Stimulated activated memory B cell treated with anti-CD40 and anti-IgM and Interleukin-4, amounts not matched to agents 10 μg/mL and 1 μg/mL and 100 μg/mL, for 72 hours (primary cell): ENCODE measurements around the gene LRRC4B.
"Not testable (repeated sequence)": the region's sequence is repeated elsewhere in the genome, so short reads cannot be mapped to it uniquely, and the experiment has no call there.

Experiments used
- ATAC-seq: fragments of 150-1000 bp; cut with Tn5 transposase; 2 replicates; pipeline ENCODE4 v1.10.0; 2021
- H3K27ac Mint-ChIP-seq: one replicate; pipeline ENCODE4 v1.8.0; 2022; ENCODE audit warnings: mild to moderate bottlenecking, mixed read lengths
- H3K27me3 Mint-ChIP-seq: one replicate; pipeline ENCODE4 v1.8.0; 2022; ENCODE audit warnings: mixed read lengths
- H3K36me3 Mint-ChIP-seq: one replicate; pipeline ENCODE4 v1.8.0; 2022; ENCODE audit warnings: mixed read lengths
- H3K4me1 Mint-ChIP-seq: one replicate; pipeline ENCODE4 v1.8.0; 2022; ENCODE audit warnings: mixed read lengths
- H3K4me3 Mint-ChIP-seq: one replicate; pipeline ENCODE4 v1.8.0; 2022; ENCODE audit warnings: mild to moderate bottlenecking, moderate library complexity, mixed read lengths
- H3K9me3 Mint-ChIP-seq: one replicate; pipeline ENCODE4 v1.8.0; 2022; ENCODE audit warnings: mixed read lengths

The LRRC4B gene

GRCh38 chr19:50581795-50582660 lies 13.8 kb upstream of the LRRC4B start:
- not testable (repeated sequence) for H3K27ac Mint-ChIP-seq, H3K4me1 Mint-ChIP-seq, H3K36me3 Mint-ChIP-seq, H3K9me3 Mint-ChIP-seq, ATAC-seq, H3K4me3 Mint-ChIP-seq
- H3K27me3 Mint-ChIP-seq, result peaks cover 30% of the 10 kb centered on the region

DNA sequence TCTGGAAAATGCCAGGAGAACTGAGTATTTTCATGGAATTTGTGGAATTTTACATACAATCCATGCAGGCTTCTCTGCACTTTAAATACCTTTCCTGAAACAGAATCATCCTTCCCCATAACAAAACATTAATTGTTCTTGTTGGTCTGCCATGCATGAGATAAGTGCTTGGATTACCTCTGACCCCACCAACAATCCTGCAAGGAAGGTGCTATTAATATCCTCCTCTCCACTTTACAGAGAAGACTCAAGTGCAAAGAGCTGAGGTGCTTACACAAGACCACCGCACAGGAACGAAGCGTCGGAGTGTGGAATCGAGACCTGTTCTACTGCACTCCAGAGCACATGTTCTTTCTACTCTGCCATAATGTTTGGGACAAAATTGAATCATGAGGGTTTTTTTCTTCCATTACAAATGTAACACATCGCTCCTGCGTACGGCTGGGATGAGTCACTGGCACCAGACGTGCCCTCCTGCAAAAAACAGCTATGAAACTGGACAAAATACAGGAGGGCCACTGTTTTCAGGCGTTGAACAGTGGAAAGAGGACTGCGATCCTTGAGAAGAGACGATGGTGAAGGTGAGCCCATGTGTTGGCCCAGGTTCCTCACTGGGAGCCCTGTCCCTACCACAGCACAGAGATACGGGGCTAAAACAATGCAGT lies 12.9 kb upstream of the LRRC4B start:
- H3K4me1 Mint-ChIP-seq, result no peaks in the 10 kb centered on the region
- peaks cover 3% of the 10 kb centered on the region for H3K9me3 Mint-ChIP-seq
- H3K36me3 Mint-ChIP-seq, result no peaks in the 10 kb centered on the region
- ATAC-seq, result no peak
- H3K27ac Mint-ChIP-seq, result no peak overlapping the region
- no peak overlapping the region for H3K4me3 Mint-ChIP-seq
- peaks cover 23% of the 10 kb centered on the region for H3K27me3 Mint-ChIP-seq

- H3K4me3 Mint-ChIP-seq, result no peak overlapping the region
- peaks cover 3% of the 10 kb centered on the region for H3K9me3 Mint-ChIP-seq
- peaks cover 21% of the 10 kb centered on the region for H3K27me3 Mint-ChIP-seq
- H3K27ac Mint-ChIP-seq, result no peak overlapping the region
- no peak for ATAC-seq
- H3K36me3 Mint-ChIP-seq, result no peaks in the 10 kb centered on the region
- no peaks in the 10 kb centered on the region for H3K4me1 Mint-ChIP-seq
Observed at GRCh38 chr19:50580240-50580639, 12.0 kb upstream of the LRRC4B start.

- H3K36me3 Mint-ChIP-seq, H3K27ac Mint-ChIP-seq, H3K4me1 Mint-ChIP-seq, ATAC-seq, H3K4me3 Mint-ChIP-seq, H3K9me3 Mint-ChIP-seq: not testable (repeated sequence)
- peaks cover 11% of the 10 kb centered on the region for H3K27me3 Mint-ChIP-seq
Observed at GRCh38 chr19:50576769-50577168, 8.5 kb upstream of the LRRC4B start.

- no peak for ATAC-seq
- H3K27ac Mint-ChIP-seq, result no peak overlapping the region
- no peaks in the 10 kb centered on the region for H3K36me3 Mint-ChIP-seq
- H3K4me3 Mint-ChIP-seq, result no peak overlapping the region
- H3K9me3 Mint-ChIP-seq, result no peaks in the 10 kb centered on the region
- peaks cover 5% of the 10 kb centered on the region for H3K4me1 Mint-ChIP-seq
- peaks cover 13% of the 10 kb centered on the region for H3K27me3 Mint-ChIP-seq
Observed at GRCh38 chr19:50573741-50574461, 5.7 kb upstream of the LRRC4B start.

DNA sequence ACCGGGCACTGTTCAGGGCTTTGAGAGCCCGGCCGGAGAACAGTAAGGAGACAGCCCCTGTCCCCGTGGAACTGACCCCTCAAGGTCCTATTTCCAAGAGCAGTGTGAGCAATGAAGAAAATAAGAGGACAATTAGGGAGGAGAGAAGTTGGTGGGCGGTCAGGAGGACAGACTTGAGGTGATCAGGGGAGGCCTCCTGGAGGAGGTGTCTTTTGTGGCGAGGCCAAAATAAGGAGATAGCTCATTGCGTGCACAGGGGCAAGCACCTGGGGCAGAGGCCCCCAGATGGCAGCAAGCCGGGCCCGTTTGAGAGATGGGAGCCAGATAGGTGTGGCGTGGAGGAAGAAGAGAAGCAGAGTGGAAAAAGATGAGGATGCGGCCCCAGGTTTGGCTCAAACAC lies 2.8 kb upstream of the LRRC4B start:
- Mint-ChIP-seq H3K4me3 (no peak overlapping the region), H3K27ac (no peak overlapping the region), H3K36me3 (no peaks in the 10 kb centered on the region), H3K4me1 (peaks cover 17% of the 10 kb centered on the region), H3K9me3 (no peaks in the 10 kb centered on the region), H3K27me3 (peaks cover 32% of the 10 kb centered on the region)
- no peak for ATAC-seq

DNA sequence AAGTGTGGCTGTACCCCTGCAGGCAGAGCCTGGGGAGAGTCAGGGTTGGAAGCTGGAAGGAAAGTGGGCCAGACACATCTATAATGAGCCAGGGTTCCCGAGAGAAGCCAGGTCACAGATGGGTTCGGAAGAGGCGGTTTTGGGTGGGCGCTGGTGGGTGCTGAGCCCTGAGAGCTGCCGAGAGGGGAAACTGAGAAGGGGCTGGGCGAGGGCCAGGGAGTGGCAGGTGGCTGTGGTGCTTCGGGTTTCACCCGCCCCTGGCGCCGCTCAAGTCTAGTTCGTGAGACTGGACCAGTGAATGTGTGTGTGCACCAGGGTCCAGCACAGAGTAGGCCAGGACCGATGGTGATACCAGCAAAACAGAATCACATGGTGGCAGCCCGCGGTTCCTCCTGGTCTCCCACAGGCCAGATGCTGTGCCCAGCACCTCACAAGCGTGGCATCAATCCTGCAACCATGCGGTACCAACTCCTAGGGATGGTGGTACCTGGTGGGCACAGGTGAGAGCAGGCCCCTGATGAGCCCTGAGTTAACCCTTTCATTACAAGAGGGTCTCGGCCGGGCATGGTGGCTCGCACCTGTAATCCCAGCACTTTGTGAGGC lies 1.8 kb upstream of the LRRC4B start:
- Mint-ChIP-seq H3K27ac (no peak overlapping the region), H3K9me3 (no peaks in the 10 kb centered on the region), H3K36me3 (no peaks in the 10 kb centered on the region), H3K4me3 (no peak overlapping the region), H3K27me3 (peaks cover 42% of the 10 kb centered on the region), H3K4me1 (peaks cover 27% of the 10 kb centered on the region)
- ATAC-seq, result no peak

- no peak overlapping the region for H3K4me3 Mint-ChIP-seq
- H3K27me3 Mint-ChIP-seq, result peaks cover 52% of the 10 kb centered on the region
- no peaks in the 10 kb centered on the region for H3K9me3 Mint-ChIP-seq
- H3K36me3 Mint-ChIP-seq, result no peaks in the 10 kb centered on the region
- H3K27ac Mint-ChIP-seq, result no peak overlapping the region
- ATAC-seq, result no peak
- peaks cover 27% of the 10 kb centered on the region for H3K4me1 Mint-ChIP-seq
Observed at GRCh38 chr19:50568728-50569698, 778 bp upstream of the LRRC4B start.

DNA sequence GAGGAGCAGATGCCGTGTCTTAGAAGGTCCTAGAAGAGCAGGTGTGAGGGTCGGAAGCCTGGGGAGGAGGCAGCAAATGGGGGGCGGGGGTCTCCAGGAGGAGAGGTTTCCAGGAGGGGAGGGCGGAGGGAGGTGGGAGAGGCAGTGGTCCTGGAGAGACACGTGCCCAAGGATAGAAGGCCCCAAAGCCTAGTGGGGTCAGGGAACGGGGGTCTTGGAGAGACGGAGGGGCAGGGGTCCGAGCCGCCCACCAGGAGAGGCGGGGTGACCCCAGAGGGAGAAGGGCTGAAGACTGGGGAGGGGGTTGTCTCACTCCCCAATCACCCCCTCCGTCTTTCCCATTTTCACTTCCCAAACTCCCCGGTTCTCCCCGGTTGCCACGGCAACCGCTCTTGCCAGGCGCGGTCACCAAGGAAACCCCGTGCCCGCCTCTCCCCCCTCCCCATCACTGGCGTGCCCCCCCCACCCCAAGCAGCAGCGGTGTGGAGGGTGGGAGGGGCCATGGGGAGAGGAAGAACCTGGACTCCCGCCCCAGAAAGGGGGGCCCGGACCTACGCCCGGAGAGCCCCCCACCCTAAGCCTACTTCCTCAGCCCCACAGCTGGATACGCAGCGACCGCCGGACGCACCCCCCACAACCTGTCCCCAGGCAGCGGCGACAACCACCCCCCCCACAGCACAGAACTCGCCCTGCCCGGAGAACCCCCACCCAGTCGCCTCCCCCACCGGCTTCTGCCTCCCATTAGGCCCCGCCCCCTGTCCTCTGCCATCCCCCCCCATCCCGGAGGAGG lies 988 bp downstream of the LRRC4B start:
- Mint-ChIP-seq H3K4me1 (peaks cover 27% of the 10 kb centered on the region), H3K9me3 (no peaks in the 10 kb centered on the region), H3K27ac (peak overlapping the region; percentile 31), H3K36me3 (no peaks in the 10 kb centered on the region), H3K27me3 (peaks cover 69% of the 10 kb centered on the region), H3K4me3 (peak overlapping the region; percentile 51)
- ATAC-seq, result no peak

- Mint-ChIP-seq H3K9me3 (no peaks in the 10 kb centered on the region), H3K27ac (peak overlapping the region; percentile 31), H3K4me3 (peak overlapping the region; percentile 58), H3K4me1 (peaks cover 27% of the 10 kb centered on the region), H3K36me3 (no peaks in the 10 kb centered on the region), H3K27me3 (peaks cover 73% of the 10 kb centered on the region)
- ATAC-seq, result no peak
Observed at GRCh38 chr19:50565984-50566903, 2.0 kb downstream of the LRRC4B start.

DNA sequence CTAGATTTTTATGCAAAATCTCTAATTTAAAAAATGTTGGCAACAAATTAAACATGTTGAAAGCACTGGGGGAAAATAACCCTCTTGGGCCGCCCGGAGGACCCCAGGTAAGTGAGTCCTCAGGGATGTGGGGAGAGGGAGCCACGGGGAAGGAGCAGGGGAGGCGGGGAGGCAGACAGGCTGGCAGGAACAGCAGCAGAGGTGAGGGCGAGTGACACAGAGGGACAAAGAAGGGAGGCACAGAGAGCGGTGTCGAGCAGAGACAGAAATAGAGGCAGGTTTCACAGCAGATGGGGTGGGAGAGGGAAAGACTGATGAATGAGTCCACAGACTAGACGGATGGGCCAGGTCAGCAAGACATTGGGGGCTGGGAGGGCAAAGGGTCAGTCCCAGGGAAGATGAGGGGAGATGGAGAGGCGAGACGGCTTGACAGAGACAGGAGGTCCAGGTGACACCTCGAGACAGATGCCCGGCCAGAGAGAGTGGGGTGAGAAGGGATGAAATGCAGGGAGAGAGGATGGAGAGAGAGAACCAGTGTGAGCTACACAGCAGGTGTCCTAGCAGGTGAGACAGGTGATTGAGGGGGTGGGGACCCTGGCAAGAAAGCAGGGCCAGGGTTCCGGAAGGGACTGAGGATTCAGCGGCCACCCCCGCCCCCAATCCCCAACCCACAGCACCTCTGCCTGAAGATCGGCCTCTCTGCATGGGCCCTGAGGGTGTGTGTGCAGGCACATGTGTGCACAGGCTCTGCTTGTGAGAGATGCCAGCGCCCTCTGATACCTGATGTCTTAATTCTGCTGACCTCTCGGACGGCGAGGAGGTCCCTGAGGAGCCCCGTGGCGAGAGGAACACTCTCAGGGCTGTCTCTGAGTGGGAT lies 3.8 kb downstream of the LRRC4B start:
- Mint-ChIP-seq H3K4me1 (peaks cover 27% of the 10 kb centered on the region), H3K4me3 (no peak overlapping the region), H3K9me3 (no peaks in the 10 kb centered on the region), H3K27ac (no peak overlapping the region), H3K27me3 (peaks cover 65% of the 10 kb centered on the region), H3K36me3 (no peaks in the 10 kb centered on the region)
- no peak for ATAC-seq

- no peaks in the 10 kb centered on the region for H3K36me3 Mint-ChIP-seq
- no peak overlapping the region for H3K27ac Mint-ChIP-seq
- H3K4me3 Mint-ChIP-seq, result no peak overlapping the region
- no peaks in the 10 kb centered on the region for H3K9me3 Mint-ChIP-seq
- ATAC-seq, result no peak
- H3K27me3 Mint-ChIP-seq, result peaks cover 65% of the 10 kb centered on the region
- H3K4me1 Mint-ChIP-seq, result peaks cover 22% of the 10 kb centered on the region
Observed at GRCh38 chr19:50563597-50563996, 4.6 kb downstream of the LRRC4B start.
